Panc1 (cell line): ENCODE data around the gene LRMDA.

Experiments used
- CTCF ChIP-seq: fragments of 450-650 bp; IDR thresholded peaks from 2 replicates; pipeline ENCODE4 v1.5.1; 2017; ENCODE audit warnings: mild to moderate bottlenecking
- REST ChIP-seq, 2 experiments: IDR thresholded peaks; 2 replicates each; pipeline ENCODE4 v1.6.1; 2011 to 2012; ENCODE audit warnings: low read depth in 2 of 2, control low read depth in 1 of 2, low read length in 1 of 2, mild to moderate bottlenecking in 1 of 2, moderate library complexity in 1 of 2; ENCODE audit not compliant: insufficient read depth in 1 of 2
- SIN3A ChIP-seq: IDR thresholded peaks from 2 replicates; pipeline ENCODE4 v1.6.1; 2012; ENCODE audit warnings: low read depth, mild to moderate bottlenecking, low read length, moderate library complexity, borderline replicate concordance; ENCODE audit not compliant: insufficient read depth
- TCF7L2 ChIP-seq: IDR thresholded peaks from 2 replicates; pipeline ENCODE4 v1.6.1; 2011; ENCODE audit warnings: mild to moderate bottlenecking, low read depth, low read length, inconsistent platforms

GRCh38 chr10:75465450-75465827 is 34.0 kb downstream of the LRMDA start:
- no peak for TF ChIP-seq CTCF
- no peak for TF ChIP-seq REST (IDR thresholded peaks at IDR 0.05; ENCODE audit: insufficient read depth in 1 of 2, low read depth in 2 of 2, low read length in 1 of 2)
- no peak for TF ChIP-seq SIN3A
- TF ChIP-seq TCF7L2: no peak
